Caco-2 (cell line): ENCODE data around the gene NFAT5. TPM values are rescaled to one million over a fixed set of nuclear protein-coding genes. Genes with fewer than 3 reads are reported as not detected.

ENCODE experiments used
- BruUV-seq: library from RNA; stranded (reverse); fragments of 400-500 nt; replicated peaks from 2 replicates; lab custom pipeline; 2021; lab: Mats Ljungman, UMichigan
- CTCF ChIA-PET: fragments of 300-600 bp; sonication (Branson Sonifier 250); formaldehyde crosslinking; loops from one replicate; lab custom pipeline; 2022; ENCODE audit warnings: antibody characterized with exemption; lab: Charles Lee
- POLR2A ChIA-PET: fragments of 300-600 bp; sonication (Branson Sonifier 250); formaldehyde crosslinking; loops from one replicate; lab custom pipeline; 2022; ENCODE audit warnings: antibody characterized with exemption; lab: Charles Lee
- DNase-seq, 2 experiments: peaks; one replicate each; pipeline versions ENCODE4 v3.0.0 to v3.0.0-alpha.2; 2020 to 2022
- H3K27me3 ChIP-seq: replicated peaks from 2 replicates; pipeline ENCODE4 v1.6.0; 2011; ENCODE audit warnings: low read length; ENCODE audit not compliant: control insufficient read depth, insufficient read depth
- H3K36me3 ChIP-seq: 2 replicates; pipeline ENCODE4 v1.5.1; 2011; ENCODE audit warnings: low read length; ENCODE audit not compliant: control insufficient read depth, insufficient read depth
- H3K4me1 ChIP-seq: fragments of 250-450 bp; sonication (Bioruptor Pico); 2 replicates; pipeline ENCODE4 v1.5.1; 2020; ENCODE audit warnings: mild to moderate bottlenecking
- H3K4me3 ChIP-seq: 2 replicates; pipeline ENCODE4 v1.5.1; 2011; ENCODE audit warnings: low read depth, mild to moderate bottlenecking, control low read depth, low read length
- H3K9me3 ChIP-seq: fragments of 250-450 bp; sonication (Bioruptor Pico); 2 replicates; pipeline ENCODE4 v1.5.1; 2020; ENCODE audit warnings: mild to moderate bottlenecking, moderate library complexity
- H3K27ac Mint-ChIP-seq: one replicate; pipeline ENCODE4 v1.8.0; 2022; ENCODE audit warnings: mixed read lengths; ENCODE audit not compliant: unreplicated experiment
- H3K27me3 Mint-ChIP-seq: one replicate; pipeline ENCODE4 v1.8.0; 2022; ENCODE audit warnings: mixed read lengths; ENCODE audit not compliant: insufficient read depth, unreplicated experiment
- H3K36me3 Mint-ChIP-seq: one replicate; pipeline ENCODE4 v1.8.0; 2022; ENCODE audit warnings: mild to moderate bottlenecking, mixed read lengths; ENCODE audit not compliant: insufficient read depth, unreplicated experiment
- H3K4me1 Mint-ChIP-seq: one replicate; pipeline ENCODE4 v1.8.0; 2022; ENCODE audit warnings: low read depth, mixed read lengths; ENCODE audit not compliant: unreplicated experiment
- H3K4me3 Mint-ChIP-seq: one replicate; pipeline ENCODE4 v1.8.0; 2022; ENCODE audit warnings: mild to moderate bottlenecking, moderate library complexity, mixed read lengths; ENCODE audit not compliant: unreplicated experiment
- H3K9me3 Mint-ChIP-seq: one replicate; pipeline ENCODE4 v1.8.0; 2022; ENCODE audit warnings: mixed read lengths; ENCODE audit not compliant: unreplicated experiment
- CTCF ChIP-seq, 2 experiments: fragments of 200-600 bp in 1 of 2; IDR thresholded peaks; 1 replicate in 1 of 2; 2 replicates in 1 of 2; pipeline versions ENCODE4 v1.5.1 to v1.8.0; 2011 to 2022; ENCODE audit warnings: antibody characterized with exemption in 1 of 2, control low read depth in 1 of 2, inconsistent platforms in 1 of 2, low read depth in 1 of 2, low read length in 1 of 2, mild to moderate bottlenecking in 1 of 2, moderate library complexity in 1 of 2; ENCODE audit not compliant: insufficient read depth in 1 of 2, severe bottlenecking in 1 of 2, unreplicated experiment in 1 of 2
- intact Hi-C: fragments of 100-400 bp; cut with micrococcal nuclease; formaldehyde crosslinking; loops from one replicate; pipeline ENCODE4 v1.10.0; 2022; ENCODE audit not compliant: unreplicated experiment
- total RNA-seq: library from RNA; stranded (reverse); gene quantifications from 2 replicates; pipeline ENCODE4 v1.2.3, GENCODE V29; 2022

The NFAT5 gene
- total RNA-seq, 1 experiment from 2014 or later: 87.6 TPM

GRCh38 chr16:69619514-69619913 is 53.7 kb downstream of the NFAT5 start:
- peak overlapping the region; percentile 43 for H3K4me3 Mint-ChIP-seq
- H3K4me1 Mint-ChIP-seq: peaks cover 53% of the 10 kb centered on the region
- POLR2A ChIA-PET: interaction anchor here (0.5 kb wide), 1 partner anchor 14 kb away, joined by 11 read pairs; no protein-coding TSS in a partner anchor
- H3K27ac Mint-ChIP-seq: peak overlapping the region; percentile 54
- H3K9me3 Mint-ChIP-seq: no peaks in the 10 kb centered on the region
- intact Hi-C loops: loop anchor here (1.0 to 2.0 kb wide), 2 partner anchors 35 to 117 kb away; no protein-coding TSS in a partner anchor
- no peaks in the 10 kb centered on the region for H3K27me3 Mint-ChIP-seq
- BruUV-seq: no TSS peak
- Histone ChIP-seq H3K9me3 (no peaks in the 10 kb centered on the region), H3K4me3 (no peak overlapping the region), H3K4me1 (peaks cover 57% of the 10 kb centered on the region), H3K36me3 (peaks cover 7% of the 10 kb centered on the region), H3K27me3 (no peaks in the 10 kb centered on the region)
- no peak for DNase-seq
- TF ChIP-seq CTCF (IDR thresholded peaks at IDR 0.05; ENCODE audit: insufficient read depth in 1 of 2, low read depth in 1 of 2, low read length in 1 of 2, severe bottlenecking in 1 of 2, unreplicated experiment in 1 of 2): no peak
- CTCF ChIA-PET: interaction anchor here (0.5 to 1.1 kb wide), 3 partner anchors 27 to 299 kb away, joined by 3 read pairs; no protein-coding TSS in a partner anchor
- H3K36me3 Mint-ChIP-seq: peaks cover 52% of the 10 kb centered on the region

GRCh38 chr16:69620573-69620972 is 54.8 kb downstream of the NFAT5 start:
- H3K9me3 Mint-ChIP-seq: no peaks in the 10 kb centered on the region
- BruUV-seq: no TSS peak
- no peaks in the 10 kb centered on the region for H3K27me3 Mint-ChIP-seq
- ChIA-PET POLR2A (no interaction called here), CTCF (no interaction called here)
- no peak for DNase-seq
- Histone ChIP-seq H3K9me3 (no peaks in the 10 kb centered on the region), H3K4me1 (peaks cover 51% of the 10 kb centered on the region), H3K4me3 (no peak overlapping the region), H3K27me3 (no peaks in the 10 kb centered on the region), H3K36me3 (peaks cover 7% of the 10 kb centered on the region)
- peaks cover 46% of the 10 kb centered on the region for H3K4me1 Mint-ChIP-seq
- H3K27ac Mint-ChIP-seq: no peak overlapping the region
- H3K36me3 Mint-ChIP-seq: peaks cover 56% of the 10 kb centered on the region
- no peak overlapping the region for H3K4me3 Mint-ChIP-seq
- no peak for TF ChIP-seq CTCF (IDR thresholded peaks at IDR 0.05; ENCODE audit: insufficient read depth in 1 of 2, low read depth in 1 of 2, low read length in 1 of 2, severe bottlenecking in 1 of 2, unreplicated experiment in 1 of 2)
- intact Hi-C loops: no loop called here

GRCh38 chr16:69621225-69621624 is 55.5 kb downstream of the NFAT5 start:
- H3K4me3 ChIP-seq: no peak overlapping the region
- no peak for TF ChIP-seq CTCF (IDR thresholded peaks at IDR 0.05; ENCODE audit: insufficient read depth in 1 of 2, low read depth in 1 of 2, low read length in 1 of 2, severe bottlenecking in 1 of 2, unreplicated experiment in 1 of 2)
- POLR2A ChIA-PET: no interaction called here
- Mint-ChIP-seq H3K27ac (no peak overlapping the region), H3K9me3 (no peaks in the 10 kb centered on the region), H3K4me1 (peaks cover 42% of the 10 kb centered on the region), H3K36me3 (peaks cover 55% of the 10 kb centered on the region), H3K4me3 (no peak overlapping the region), H3K27me3 (no peaks in the 10 kb centered on the region)
- H3K36me3 ChIP-seq: peaks cover 3% of the 10 kb centered on the region; the same call in 1 of the 2 replicates
- H3K4me1 ChIP-seq: peaks cover 46% of the 10 kb centered on the region
- intact Hi-C loops: no loop called here
- CTCF ChIA-PET: no interaction called here
- no peaks in the 10 kb centered on the region for H3K9me3 ChIP-seq
- BruUV-seq: no TSS peak
- no peak for DNase-seq
- no peaks in the 10 kb centered on the region for H3K27me3 ChIP-seq
